ENCODE data around the gene APMAP. TPM values are rescaled to one million over a fixed set of nuclear protein-coding genes. Genes with fewer than 3 reads are reported as not detected.
A peak's percentile ranks its signal among the peaks of the same experiment; 100 is the strongest.

APMAP gene
- total RNA-seq, 2 donors from 2014 or later = 70.5 to 93.8 TPM

DNA sequence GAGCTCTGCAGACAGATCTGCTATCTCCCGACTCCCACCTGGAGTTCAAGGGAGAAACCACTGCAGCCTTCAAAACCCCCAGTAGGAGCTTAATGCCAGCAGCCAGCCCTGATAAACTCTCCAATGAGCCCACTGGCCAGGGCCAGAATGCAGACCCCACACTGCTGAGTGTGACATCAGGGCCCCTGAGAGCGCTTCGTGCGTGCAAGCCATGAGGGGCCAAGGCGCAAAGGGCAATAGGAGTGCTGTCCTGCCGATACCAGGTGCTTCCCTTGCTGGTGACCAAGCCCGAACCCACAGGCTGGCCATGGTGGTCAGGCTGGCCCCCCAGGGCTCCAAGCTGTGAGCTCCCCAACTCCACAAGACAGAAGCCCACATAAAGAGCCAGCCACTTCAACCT is 76.7 kb downstream of the APMAP start:
- no peaks in the 10 kb centered on the region for H3K36me3 ChIP-seq
- 95% methylated on average over 7 of the region's 7 CpGs for WGBS
- no peak for DNase-seq (ENCODE audit: low spot score)
- no peaks in the 10 kb centered on the region for H3K27me3 ChIP-seq (replicated peaks; ENCODE audit: insufficient read depth)
- H3K9me3 ChIP-seq = no peaks in the 10 kb centered on the region
- H3K27ac ChIP-seq = no peak overlapping the region
- no peaks in the 10 kb centered on the region for H3K4me1 ChIP-seq (replicated peaks)
- TF ChIP-seq POLR2A (IDR thresholded peaks at IDR 0.05) (no peak), POLR2AphosphoS5 (IDR thresholded peaks at IDR 0.05) (no peak)
- TF ChIP-seq, protein P1, sequence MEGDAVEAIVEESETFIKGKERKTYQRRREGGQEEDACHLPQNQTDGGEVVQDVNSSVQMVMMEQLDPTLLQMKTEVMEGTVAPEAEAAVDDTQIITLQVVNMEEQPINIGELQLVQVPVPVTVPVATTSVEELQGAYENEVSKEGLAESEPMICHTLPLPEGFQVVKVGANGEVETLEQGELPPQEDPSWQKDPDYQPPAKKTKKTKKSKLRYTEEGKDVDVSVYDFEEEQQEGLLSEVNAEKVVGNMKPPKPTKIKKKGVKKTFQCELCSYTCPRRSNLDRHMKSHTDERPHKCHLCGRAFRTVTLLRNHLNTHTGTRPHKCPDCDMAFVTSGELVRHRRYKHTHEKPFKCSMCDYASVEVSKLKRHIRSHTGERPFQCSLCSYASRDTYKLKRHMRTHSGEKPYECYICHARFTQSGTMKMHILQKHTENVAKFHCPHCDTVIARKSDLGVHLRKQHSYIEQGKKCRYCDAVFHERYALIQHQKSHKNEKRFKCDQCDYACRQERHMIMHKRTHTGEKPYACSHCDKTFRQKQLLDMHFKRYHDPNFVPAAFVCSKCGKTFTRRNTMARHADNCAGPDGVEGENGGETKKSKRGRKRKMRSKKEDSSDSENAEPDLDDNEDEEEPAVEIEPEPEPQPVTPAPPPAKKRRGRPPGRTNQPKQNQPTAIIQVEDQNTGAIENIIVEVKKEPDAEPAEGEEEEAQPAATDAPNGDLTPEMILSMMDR (IDR thresholded peaks at IDR 0.05) = no peak
- no peak overlapping the region for H3K4me3 ChIP-seq
- intact Hi-C loops (cut with DNase I) = no loop called here

DNA sequence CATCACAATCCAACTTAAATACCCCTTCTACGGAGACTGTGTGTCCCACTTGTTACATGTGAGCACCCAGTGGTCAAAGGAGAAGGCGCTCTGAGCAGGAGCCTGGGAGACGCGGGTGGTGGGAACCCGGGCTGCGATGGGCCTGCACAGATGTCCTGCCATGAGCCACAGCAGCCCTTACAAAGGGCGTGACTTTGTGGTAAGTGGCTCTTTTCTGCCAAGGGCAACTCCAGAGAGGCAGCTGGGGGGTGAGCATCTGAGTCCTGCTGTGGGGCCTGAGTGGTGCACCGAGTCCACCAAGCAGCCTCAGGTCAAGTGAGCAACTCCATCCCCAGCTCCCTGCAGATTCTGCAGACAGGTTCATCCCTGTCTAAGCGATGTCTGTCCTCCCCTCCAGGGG is 77.1 kb downstream of the APMAP start:
- TF ChIP-seq, protein P1 (IDR thresholded peaks at IDR 0.05) = no peak
- TF ChIP-seq POLR2A (IDR thresholded peaks at IDR 0.05) (no peak), POLR2AphosphoS5 (IDR thresholded peaks at IDR 0.05) (no peak)
- WGBS = 96% methylated on average over 9 of the region's 9 CpGs
- Histone ChIP-seq H3K9me3 (no peaks in the 10 kb centered on the region), H3K36me3 (no peaks in the 10 kb centered on the region), H3K4me3 (no peak overlapping the region), H3K27me3 (replicated peaks; ENCODE audit: insufficient read depth) (no peaks in the 10 kb centered on the region), H3K4me1 (replicated peaks) (no peaks in the 10 kb centered on the region), H3K27ac (no peak overlapping the region)
- DNase-seq (ENCODE audit: low spot score) = peak; percentile 1
- intact Hi-C loops (cut with DNase I) = no loop called here

DNA sequence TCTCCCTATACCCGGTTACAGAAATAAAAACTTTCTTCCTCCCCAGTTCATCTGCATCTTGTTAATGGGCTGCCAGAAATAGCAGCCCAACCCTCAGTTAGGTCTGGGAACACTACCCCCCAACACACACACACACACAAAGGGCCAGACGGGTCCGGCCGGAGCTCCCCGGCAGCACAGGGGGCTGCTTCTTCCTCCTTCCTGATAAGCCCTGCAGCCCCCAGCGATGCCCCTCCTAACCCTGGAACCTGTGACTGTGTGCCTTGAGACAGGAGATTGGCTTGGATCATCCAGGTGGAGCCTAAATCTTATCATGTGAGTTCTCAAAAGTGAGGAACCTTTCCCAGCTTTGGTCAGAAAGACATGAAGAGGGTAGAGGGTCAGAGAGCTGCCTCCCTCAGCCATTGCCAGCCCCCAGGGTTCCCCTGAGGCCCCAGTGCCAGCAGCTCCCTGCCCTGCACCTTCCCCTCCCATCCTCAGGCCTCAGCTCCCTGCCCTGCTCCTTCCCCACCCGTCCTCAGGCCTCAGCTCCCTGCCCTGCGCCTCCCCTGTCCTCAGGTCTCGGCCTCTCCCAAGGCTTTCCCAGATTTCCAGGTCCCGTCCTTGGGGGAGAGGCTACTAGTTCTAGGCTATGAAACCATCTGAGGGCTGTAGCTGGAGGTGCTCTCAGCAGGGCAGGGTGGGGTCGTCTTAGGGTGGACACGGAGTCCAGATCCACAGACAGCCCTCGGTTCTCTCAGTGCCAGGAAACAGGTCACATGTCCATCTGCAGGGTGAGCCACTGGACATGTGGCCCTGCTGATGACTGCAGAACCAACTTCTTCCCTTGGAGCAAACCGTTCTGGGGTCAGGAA is 77.9 kb downstream of the APMAP start:
- 82% methylated on average over 13 of the region's 14 CpGs for WGBS
- no peaks in the 10 kb centered on the region for H3K36me3 ChIP-seq
- no peaks in the 10 kb centered on the region for H3K27me3 ChIP-seq (replicated peaks; ENCODE audit: insufficient read depth)
- no peak overlapping the region for H3K27ac ChIP-seq
- DNase-seq (ENCODE audit: low spot score) = peak; percentile 2
- H3K9me3 ChIP-seq = no peaks in the 10 kb centered on the region
- TF ChIP-seq POLR2AphosphoS5 (IDR thresholded peaks at IDR 0.05) = no peak
- no peak for TF ChIP-seq POLR2A (IDR thresholded peaks at IDR 0.05)
- TF ChIP-seq, protein P1 (IDR thresholded peaks at IDR 0.05) = no peak
- intact Hi-C loops (cut with DNase I) = no loop called here
- no peak overlapping the region for H3K4me3 ChIP-seq
- H3K4me1 ChIP-seq (replicated peaks) = no peaks in the 10 kb centered on the region

DNA sequence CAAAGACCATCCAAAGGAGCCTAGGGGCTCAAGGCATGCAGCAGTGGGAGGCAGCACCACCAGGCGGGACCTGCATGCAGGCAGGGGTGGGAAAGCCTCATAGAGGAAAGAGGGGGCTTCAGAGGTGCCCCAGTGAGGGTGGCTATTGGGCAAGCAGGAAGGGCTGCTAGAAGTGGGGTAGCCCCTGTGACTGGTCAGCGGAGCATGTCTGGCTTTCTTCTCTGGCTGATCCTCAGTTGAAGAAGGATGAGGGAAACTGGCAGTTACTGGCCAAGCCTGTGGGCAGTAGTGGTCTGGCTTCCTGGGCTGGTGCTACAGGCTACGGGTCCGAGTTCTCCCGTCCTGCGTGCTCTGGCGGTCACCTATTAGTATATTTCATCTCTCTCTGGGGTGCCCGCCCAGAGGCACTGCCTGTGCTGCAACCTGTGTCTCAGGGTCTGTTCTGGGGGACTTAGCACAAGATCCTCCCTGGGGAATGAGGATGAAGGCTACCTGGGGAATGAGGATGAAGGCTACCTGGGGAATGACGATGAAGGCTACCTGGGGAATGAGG is 79.4 kb downstream of the APMAP start:
- Histone ChIP-seq H3K27me3 (replicated peaks; ENCODE audit: insufficient read depth) (no peaks in the 10 kb centered on the region), H3K36me3 (no peaks in the 10 kb centered on the region), H3K4me1 (replicated peaks) (no peaks in the 10 kb centered on the region), H3K9me3 (no peaks in the 10 kb centered on the region), H3K4me3 (no peak overlapping the region), H3K27ac (no peak overlapping the region)
- no peak for TF ChIP-seq POLR2A (IDR thresholded peaks at IDR 0.05)
- no peak for TF ChIP-seq POLR2AphosphoS5 (IDR thresholded peaks at IDR 0.05)
- TF ChIP-seq, protein P1 (IDR thresholded peaks at IDR 0.05) = no peak
- DNase-seq (ENCODE audit: low spot score) = peak; percentile 1
- WGBS = 94% methylated on average over 9 of the region's 9 CpGs
- intact Hi-C loops (cut with DNase I) = no loop called here

Small RNA genes lying within 50 kb of the gene (small RNA-seq; reads per million reads assigned to genes)
- gene RNU6-1257P = 0 reads per million in 2 donors

Other genes starting within 250 kb of the APMAP start
- 1 to 10 TPM; 1.2 to 3.6 TPM for gene CST7, start 43.5 kb downstream of the APMAP start, total RNA-seq
- 100 to 1,000 TPM; 111 to 170 TPM for gene ACSS1, start 65.4 kb upstream of the APMAP start, total RNA-seq
- not detected for gene VSX1, start 89.4 kb upstream of the APMAP start, total RNA-seq
- gene ENTPD6, start 203.0 kb upstream of the APMAP start, total RNA-seq = 100 to 1,000 TPM; 105 to 194 TPM

All from prostate gland (tissue), 2 donors.